A673 (cell line): Measurements from ENCODE around the gene OVCH1.

Experiments
- CTCF ChIP-seq: fragments of 300-800, 200-600 bp; sonication (generic); conservative IDR thresholded peaks from 2 replicates; pipeline ENCODE4 v1.5.1; 2017; ENCODE audit warnings: low read depth, mild to moderate bottlenecking, antibody characterized with exemption, low read length, moderate library complexity, mixed read lengths
- EZH2 ChIP-seq: fragments of 200-600 bp; sonication (generic); IDR thresholded peaks from 2 replicates; pipeline ENCODE4 v1.6.1; 2017; ENCODE audit warnings: borderline replicate concordance, low read depth, mild to moderate bottlenecking, mixed read lengths, antibody characterized with exemption, low read length; ENCODE audit not compliant: poor library complexity, severe bottlenecking

GRCh38 chr12:29395356-29395755 lies 102.1 kb downstream of the OVCH1 start:
- TF ChIP-seq CTCF: no peak
- TF ChIP-seq EZH2: no peak
